ENCODE measurements around the gene FLT3.

FLT3 gene

DNA sequence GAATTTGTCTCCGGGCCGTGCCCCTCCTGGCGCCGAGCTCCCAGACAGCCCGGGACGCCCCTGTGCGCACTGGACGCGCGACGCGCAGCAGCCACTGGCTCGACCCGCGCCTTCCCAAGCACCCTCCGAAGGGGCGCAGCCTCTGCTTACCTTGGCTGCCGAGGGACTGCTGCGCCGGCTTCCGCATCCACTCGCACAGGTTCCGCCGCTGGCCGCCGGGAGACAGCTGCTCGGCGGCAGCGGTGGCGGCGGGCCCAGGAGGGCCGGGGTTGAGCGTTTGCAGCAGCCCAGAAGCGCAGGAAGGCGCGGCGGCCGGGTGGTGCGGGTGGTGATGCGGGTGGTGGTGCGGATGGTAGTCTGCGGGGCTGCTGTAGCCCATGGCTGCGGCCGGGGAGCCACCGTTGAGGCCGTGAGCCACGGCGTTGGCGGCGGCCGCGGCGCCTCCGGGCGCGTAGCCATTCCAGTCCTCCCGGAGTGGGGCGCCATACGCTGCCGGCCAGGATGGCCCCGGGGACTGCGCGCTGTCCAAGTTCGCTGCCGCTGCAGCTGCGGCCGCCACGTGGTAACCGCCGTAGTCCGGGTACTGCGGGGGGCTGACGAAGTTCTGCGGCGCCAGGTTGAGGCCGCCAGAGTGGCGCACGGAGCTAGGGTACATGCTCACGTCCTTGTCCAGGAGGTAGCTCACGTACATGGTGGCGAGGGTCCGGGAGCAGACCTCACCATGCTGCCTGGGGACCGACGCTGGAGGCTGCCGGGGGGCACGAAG is 131.9 kb downstream of the FLT3 start (continued):
- TF ChIP-seq, protein P1, sequence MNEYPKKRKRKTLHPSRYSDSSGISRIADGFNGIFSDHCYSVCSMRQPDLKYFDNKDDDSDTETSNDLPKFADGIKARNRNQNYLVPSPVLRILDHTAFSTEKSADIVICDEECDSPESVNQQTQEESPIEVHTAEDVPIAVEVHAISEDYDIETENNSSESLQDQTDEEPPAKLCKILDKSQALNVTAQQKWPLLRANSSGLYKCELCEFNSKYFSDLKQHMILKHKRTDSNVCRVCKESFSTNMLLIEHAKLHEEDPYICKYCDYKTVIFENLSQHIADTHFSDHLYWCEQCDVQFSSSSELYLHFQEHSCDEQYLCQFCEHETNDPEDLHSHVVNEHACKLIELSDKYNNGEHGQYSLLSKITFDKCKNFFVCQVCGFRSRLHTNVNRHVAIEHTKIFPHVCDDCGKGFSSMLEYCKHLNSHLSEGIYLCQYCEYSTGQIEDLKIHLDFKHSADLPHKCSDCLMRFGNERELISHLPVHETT (tag by site-specific recombination; IDR thresholded peaks at IDR 0.05): no peak
- no peak for TF ChIP-seq ZNF843 (tag by site-specific recombination; IDR thresholded peaks at IDR 0.05)
- no peak for TF ChIP-seq ZNF426 (tag by site-specific recombination; IDR thresholded peaks at IDR 0.05)
- TF ChIP-seq PRDM1 (tag by site-specific recombination; IDR thresholded peaks at IDR 0.05): no peak
- 0 out of 2 replicates have a peak, but pooled peaks have one; percentile 29 for TF ChIP-seq ZXDB (tag by site-specific recombination; IDR thresholded peaks at IDR 0.05)
- TF ChIP-seq ZNF670 (tag by site-specific recombination; IDR thresholded peaks at IDR 0.05; ENCODE audit: low read depth): no peak
- TF ChIP-seq SCRT1 (tag by site-specific recombination; IDR thresholded peaks at IDR 0.05; ENCODE audit: borderline replicate concordance): no peak
- TF ChIP-seq SP7 (tag by site-specific recombination; IDR thresholded peaks at IDR 0.05): peak; percentile 31; the same call in 1 of the 2 replicates
- TF ChIP-seq, protein P2, sequence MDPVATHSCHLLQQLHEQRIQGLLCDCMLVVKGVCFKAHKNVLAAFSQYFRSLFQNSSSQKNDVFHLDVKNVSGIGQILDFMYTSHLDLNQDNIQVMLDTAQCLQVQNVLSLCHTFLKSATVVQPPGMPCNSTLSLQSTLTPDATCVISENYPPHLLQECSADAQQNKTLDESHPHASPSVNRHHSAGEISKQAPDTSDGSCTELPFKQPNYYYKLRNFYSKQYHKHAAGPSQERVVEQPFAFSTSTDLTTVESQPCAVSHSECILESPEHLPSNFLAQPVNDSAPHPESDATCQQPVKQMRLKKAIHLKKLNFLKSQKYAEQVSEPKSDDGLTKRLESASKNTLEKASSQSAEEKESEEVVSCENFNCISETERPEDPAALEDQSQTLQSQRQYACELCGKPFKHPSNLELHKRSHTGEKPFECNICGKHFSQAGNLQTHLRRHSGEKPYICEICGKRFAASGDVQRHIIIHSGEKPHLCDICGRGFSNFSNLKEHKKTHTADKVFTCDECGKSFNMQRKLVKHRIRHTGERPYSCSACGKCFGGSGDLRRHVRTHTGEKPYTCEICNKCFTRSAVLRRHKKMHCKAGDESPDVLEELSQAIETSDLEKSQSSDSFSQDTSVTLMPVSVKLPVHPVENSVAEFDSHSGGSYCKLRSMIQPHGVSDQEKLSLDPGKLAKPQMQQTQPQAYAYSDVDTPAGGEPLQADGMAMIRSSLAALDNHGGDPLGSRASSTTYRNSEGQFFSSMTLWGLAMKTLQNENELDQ (tag by site-specific recombination; IDR thresholded peaks at IDR 0.05; ENCODE audit: low read depth): no peak
- TF ChIP-seq ZNF391 (tag by site-specific recombination; IDR thresholded peaks at IDR 0.05; ENCODE audit: borderline replicate concordance, low read depth): peak; percentile 21; the same call in 1 of the 2 replicates
- TF ChIP-seq GLI4 (tag by site-specific recombination; IDR thresholded peaks at IDR 0.05): peak; percentile 54; the same call in 1 of the 2 replicates
- TF ChIP-seq RBAK (tag by site-specific recombination; IDR thresholded peaks at IDR 0.05): no peak
- TF ChIP-seq ZNF202 (tag by site-specific recombination; IDR thresholded peaks at IDR 0.05; ENCODE audit: borderline replicate concordance): no peak
- no peak for TF ChIP-seq ZNF132 (tag by site-specific recombination; IDR thresholded peaks at IDR 0.05; ENCODE audit: borderline replicate concordance)
- TF ChIP-seq HOXD13 (CRISPR knock-in tag; IDR thresholded peaks at IDR 0.05; ENCODE audit: borderline replicate concordance): no peak
- no peak for TF ChIP-seq ZNF433 (tag by site-specific recombination; IDR thresholded peaks at IDR 0.05; ENCODE audit: low read depth)
- TF ChIP-seq, protein P3, sequence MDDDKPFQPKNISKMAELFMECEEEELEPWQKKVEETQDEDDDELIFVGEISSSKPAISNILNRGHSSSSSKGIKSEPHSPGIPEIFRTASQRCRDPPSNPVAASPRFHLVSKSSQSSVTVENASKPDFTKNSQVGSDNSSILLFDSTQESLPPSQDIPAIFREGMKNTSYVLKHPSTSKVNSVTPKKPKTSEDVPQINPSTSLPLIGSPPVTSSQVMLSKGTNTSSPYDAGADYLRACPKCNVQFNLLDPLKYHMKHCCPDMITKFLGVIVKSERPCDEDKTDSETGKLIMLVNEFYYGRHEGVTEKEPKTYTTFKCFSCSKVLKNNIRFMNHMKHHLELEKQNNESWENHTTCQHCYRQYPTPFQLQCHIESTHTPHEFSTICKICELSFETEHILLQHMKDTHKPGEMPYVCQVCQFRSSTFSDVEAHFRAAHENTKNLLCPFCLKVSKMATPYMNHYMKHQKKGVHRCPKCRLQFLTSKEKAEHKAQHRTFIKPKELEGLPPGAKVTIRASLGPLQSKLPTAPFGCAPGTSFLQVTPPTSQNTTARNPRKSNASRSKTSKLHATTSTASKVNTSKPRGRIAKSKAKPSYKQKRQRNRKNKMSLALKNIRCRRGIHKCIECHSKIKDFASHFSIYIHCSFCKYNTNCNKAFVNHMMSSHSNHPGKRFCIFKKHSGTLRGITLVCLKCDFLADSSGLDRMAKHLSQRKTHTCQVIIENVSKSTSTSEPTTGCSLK (tag by site-specific recombination; IDR thresholded peaks at IDR 0.05): no peak
- no peak for TF ChIP-seq KLF10 (tag by site-specific recombination; IDR thresholded peaks at IDR 0.05)
- no peak for TF ChIP-seq ZNF521 (tag by site-specific recombination; IDR thresholded peaks at IDR 0.05)
- TF ChIP-seq HIC1 (tag by site-specific recombination; IDR thresholded peaks at IDR 0.05): no peak; the same call in 1 of the 2 replicates
- TF ChIP-seq ZNF274 (IDR thresholded peaks at IDR 0.05; ENCODE audit: low read length): no peak
- TF ChIP-seq ZNF274 (tag by site-specific recombination; IDR thresholded peaks at IDR 0.05; ENCODE audit: borderline replicate concordance): no peak
- TF ChIP-seq INSM2 (tag by site-specific recombination; IDR thresholded peaks at IDR 0.05): no peak
- no peak for TF ChIP-seq ZNF549 (tag by site-specific recombination; IDR thresholded peaks at IDR 0.05)
- no peak for TF ChIP-seq ZNF133 (tag by site-specific recombination; IDR thresholded peaks at IDR 0.05)
- no peak for TF ChIP-seq ZNF341 (tag by site-specific recombination; IDR thresholded peaks at IDR 0.05; ENCODE audit: low read depth)
- peak; percentile 73; the same call in 1 of the 2 replicates for TF ChIP-seq ZBTB20 (tag by site-specific recombination; IDR thresholded peaks at IDR 0.05)
- no peak for TF ChIP-seq ZNF146 (tag by site-specific recombination; IDR thresholded peaks at IDR 0.05)
- TF ChIP-seq ZFP3 (tag by site-specific recombination; IDR thresholded peaks at IDR 0.05; ENCODE audit: low read depth): no peak
- no peak for TF ChIP-seq ZNF416 (tag by site-specific recombination; IDR thresholded peaks at IDR 0.05)
- TF ChIP-seq ZNF610 (tag by site-specific recombination; IDR thresholded peaks at IDR 0.05; ENCODE audit: borderline replicate concordance): no peak
